Activated CD8-positive, alpha-beta memory T cell treated with anti-CD3 and anti-CD28 coated beads, Interleukin-2, amount 50 U/mL, for 4 hours (primary cell): Measurements from ENCODE around the gene CDC6.

Experiments used
- DNase-seq: peaks from one replicate; pipeline ENCODE4 v3.0.0-alpha.2; 2020

Gene CDC6

GRCh38 chr17:40312131-40312731, 24.6 kb downstream of the CDC6 start:
- no peak for DNase-seq

- no peak for DNase-seq
These were observed 25.4 kb downstream of the CDC6 start for GRCh38 chr17:40312893-40313667.

- no peak for DNase-seq
These were observed 26.2 kb downstream of the CDC6 start for GRCh38 chr17:40313668-40314583.

- DNase-seq, result peak; percentile 94
These were observed 26.9 kb downstream of the CDC6 start for GRCh38 chr17:40314584-40314956.

- DNase-seq, result no peak
These were observed 27.5 kb downstream of the CDC6 start for GRCh38 chr17:40315206-40315605.

GRCh38 chr17:40315678-40316570, 28.2 kb downstream of the CDC6 start:
- DNase-seq, result no peak

- no peak for DNase-seq
These were observed 29.1 kb downstream of the CDC6 start for GRCh38 chr17:40316571-40317344.

- DNase-seq, result peak; percentile 48
These were observed 29.7 kb downstream of the CDC6 start for GRCh38 chr17:40317345-40317873.

GRCh38 chr17:40317880-40318829, 30.5 kb downstream of the CDC6 start:
- peak; percentile 88 for DNase-seq

GRCh38 chr17:40318830-40319391, 31.2 kb downstream of the CDC6 start:
- DNase-seq, result no peak

GRCh38 chr17:40319651-40320540, 32.2 kb downstream of the CDC6 start:
- peak; percentile 85 for DNase-seq

- peak; percentile 66 for DNase-seq
These were observed 33.3 kb downstream of the CDC6 start for GRCh38 chr17:40320756-40321523.

- no peak for DNase-seq
These were observed 33.8 kb downstream of the CDC6 start for GRCh38 chr17:40321524-40321929.

- DNase-seq, result no peak
These were observed 34.3 kb downstream of the CDC6 start for GRCh38 chr17:40321961-40322357.

GRCh38 chr17:40322358-40323315, 35.0 kb downstream of the CDC6 start:
- DNase-seq, result peak; percentile 78
